ENCODE measurements around the gene CARD16.
"Not testable (repeated sequence)": the region's sequence is repeated elsewhere in the genome, so short reads cannot be mapped to it uniquely, and the experiment has no call there.

CARD16 gene

GRCh38 chr11:105044557-105045524 lies at the start of gene CARD16:
Gene CARD16 (minus strand): TSS chr11:105045335. CDS start chr11:105045297, 38 bp downstream.
- in situ Hi-C loops (cut with MboI; ENCODE audit: low sequenced_read_pairs): not testable (repeated sequence)

DNA sequence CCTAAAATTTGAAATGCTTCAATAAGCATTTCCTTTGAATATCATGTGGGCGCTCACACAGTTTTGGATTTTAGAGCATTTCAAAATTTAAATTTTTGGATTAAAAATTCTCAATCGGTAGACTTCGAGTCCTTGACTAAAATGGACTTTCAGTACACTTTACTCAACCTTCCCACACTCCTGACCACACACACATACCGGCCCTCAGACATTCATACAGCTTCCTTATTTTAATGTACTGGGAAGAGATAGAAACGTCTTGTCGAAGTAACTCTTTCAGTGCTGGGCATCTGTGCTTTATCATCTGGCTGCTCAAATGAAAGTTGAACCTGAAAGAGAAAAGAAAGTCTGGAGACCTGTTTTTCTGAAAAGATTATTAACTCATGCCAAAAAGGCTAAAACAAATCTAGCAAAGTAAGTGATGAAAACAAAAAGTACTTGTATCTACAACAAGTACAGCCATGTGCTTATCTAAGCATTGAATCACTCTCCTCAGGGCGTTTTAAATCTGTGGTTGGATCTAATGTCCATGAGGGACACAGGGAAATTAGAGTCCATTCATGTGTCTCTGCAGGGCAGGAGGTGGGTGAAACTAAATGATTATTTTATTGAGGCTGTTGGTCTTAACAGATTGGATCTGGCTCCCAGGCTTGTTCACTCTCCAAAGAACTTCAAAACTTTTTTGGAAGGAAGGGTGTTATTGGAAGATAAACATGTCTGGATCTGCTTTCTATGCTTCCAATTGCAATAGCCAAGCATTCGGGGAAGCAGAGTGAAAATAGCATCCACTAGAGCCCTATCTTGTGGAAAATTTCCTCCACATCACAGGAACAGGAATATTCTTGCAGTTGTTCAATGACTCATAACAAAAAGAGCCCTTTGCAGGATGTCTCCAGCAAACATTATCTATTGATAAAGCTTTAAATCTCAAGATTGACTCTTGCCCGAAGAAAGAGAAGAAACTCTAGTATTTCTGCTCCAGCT lies 47.4 kb upstream of the CARD16 start:
- in situ Hi-C loops (cut with MboI; ENCODE audit: low sequenced_read_pairs): no loop called here

DNA sequence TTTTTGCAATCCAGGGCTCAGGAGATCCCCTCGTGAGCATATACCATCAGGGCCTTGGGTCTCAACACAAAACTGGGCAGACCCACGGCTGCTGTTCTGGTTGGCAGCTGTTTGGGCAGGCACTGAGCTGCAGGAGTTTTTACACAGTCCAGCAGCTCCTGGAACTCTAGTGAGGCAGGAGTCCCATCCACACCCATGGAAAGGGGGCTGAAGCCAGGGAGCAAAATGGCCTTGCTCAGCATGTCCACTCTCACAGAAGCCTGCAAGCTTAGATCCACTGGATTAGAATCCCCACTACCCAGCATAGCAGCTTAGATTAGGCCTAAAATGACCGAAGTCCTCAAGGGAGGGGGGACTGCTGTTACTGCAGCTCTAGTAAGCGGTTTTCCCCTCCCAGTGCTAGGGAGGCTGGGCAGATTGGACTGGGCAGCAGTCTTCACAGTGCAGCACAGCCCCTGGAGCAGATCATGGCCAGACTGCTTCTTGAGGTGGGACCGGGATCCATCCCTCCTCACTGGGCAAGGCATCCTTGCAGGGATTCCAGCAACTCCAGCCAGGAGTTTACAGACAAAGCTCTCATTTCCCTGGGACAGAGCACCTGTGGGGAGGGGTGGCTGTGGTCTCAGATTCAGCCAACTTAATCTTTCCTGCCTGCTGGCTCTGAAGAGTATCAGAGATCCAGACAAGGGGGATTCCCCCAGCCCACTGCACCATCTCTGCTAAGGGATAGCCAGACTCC lies 36.4 kb upstream of the CARD16 start:
- in situ Hi-C loops (cut with MboI; ENCODE audit: low sequenced_read_pairs): no loop called here

DNA sequence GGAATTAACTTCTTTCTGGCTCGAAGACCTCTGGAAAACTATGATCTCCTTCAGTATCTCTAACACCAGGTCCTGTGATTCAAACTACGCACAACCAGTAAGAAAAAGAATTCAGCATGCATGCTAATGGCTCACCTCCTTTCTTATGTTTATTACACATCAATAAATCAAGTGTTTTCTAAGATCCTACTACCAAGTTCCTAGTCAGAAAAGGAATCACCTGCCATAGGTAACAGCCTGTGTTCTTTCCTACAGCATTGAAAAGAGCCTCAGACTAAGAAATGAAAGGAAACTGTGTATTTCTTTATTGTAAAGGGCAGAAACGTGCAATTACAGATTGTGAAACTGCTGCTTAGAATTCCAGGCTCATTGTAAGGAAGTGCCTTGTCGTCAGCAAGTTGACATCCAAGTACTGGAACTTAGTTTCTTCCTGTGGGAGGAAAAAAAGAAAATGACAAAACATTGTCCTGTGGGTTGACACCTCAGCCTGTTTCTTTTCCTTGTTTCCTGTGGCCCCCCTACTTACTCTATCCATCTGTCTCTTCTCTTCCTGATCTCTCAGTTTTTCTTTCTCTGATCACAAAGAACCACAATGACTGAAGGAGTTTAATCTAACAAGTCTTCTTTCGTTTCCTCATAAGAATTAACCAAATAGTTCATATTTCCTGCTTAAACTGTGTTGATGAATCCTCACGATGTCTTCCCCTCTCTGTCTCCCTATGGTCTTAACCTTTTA lies 35.2 kb upstream of the CARD16 start:
- in situ Hi-C loops (cut with MboI; ENCODE audit: low sequenced_read_pairs): not testable (repeated sequence)

DNA sequence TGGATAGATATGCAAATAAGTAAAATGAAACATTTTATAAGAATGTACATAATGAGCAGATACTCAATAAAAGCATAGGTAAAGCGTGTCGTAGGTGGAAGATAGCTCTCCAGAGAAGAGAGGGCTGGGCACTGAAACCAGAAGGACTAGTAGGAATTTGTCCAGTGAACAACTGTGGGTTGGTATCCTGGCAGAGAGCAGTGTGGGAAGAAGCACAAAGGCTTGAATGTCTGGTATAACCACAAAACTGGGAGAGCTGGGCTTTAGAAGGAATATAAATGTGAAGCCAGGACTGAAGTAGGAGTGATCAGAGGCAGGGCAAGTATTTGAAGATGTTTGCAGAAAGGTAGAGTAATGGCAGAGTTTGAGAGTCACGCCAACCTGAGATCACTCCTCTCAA lies 33.1 kb upstream of the CARD16 start:
- in situ Hi-C loops (cut with MboI; ENCODE audit: low sequenced_read_pairs): no loop called here

GRCh38 chr11:105077141-105077790 lies 32.1 kb upstream of the CARD16 start:
- in situ Hi-C loops (cut with MboI; ENCODE audit: low sequenced_read_pairs): not testable (repeated sequence)

DNA sequence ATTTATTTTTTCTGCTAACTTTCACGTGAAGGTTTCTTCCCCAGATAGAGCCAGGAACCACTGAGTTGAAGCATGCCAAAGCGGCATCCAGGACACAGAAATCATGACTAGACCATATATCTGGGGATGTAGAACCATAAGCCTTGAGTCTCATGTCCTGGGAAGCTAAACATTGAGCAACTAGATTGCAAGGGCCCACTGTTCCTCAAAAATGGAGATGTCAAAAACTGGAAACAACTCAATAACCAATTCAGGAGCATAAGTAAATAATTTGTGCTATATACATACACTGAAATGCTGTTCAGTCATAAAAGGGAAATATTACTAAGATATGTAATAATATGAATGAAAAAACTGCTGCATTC lies 29.0 kb upstream of the CARD16 start:
- in situ Hi-C loops (cut with MboI; ENCODE audit: low sequenced_read_pairs): no loop called here

GRCh38 chr11:105073456-105074165 lies 28.5 kb upstream of the CARD16 start:
- in situ Hi-C loops (cut with MboI; ENCODE audit: low sequenced_read_pairs): no loop called here

DNA sequence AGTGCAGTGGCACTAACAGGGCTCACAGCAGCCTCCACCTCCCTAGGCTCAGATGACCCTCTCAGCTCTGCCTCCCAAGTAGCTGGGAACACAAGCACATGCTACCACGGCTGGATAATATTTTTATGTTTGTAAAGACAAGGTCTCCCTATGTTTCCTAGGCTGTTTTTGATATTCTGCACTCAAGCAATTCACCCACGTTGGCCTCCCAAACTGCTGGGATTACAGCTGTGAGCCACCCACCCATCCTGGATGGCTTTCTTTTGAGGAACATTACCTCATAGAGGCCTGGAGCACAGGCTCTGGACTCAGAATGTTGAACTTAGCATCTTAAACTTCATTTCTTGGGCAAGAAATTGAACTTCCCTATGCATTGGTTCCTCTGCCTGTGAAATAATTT lies 26.9 kb upstream of the CARD16 start:
- in situ Hi-C loops (cut with MboI; ENCODE audit: low sequenced_read_pairs): not testable (repeated sequence)

- in situ Hi-C loops (cut with MboI; ENCODE audit: low sequenced_read_pairs): no loop called here
These were observed 26.1 kb upstream of the CARD16 start for GRCh38 chr11:105071089-105071732.

DNA sequence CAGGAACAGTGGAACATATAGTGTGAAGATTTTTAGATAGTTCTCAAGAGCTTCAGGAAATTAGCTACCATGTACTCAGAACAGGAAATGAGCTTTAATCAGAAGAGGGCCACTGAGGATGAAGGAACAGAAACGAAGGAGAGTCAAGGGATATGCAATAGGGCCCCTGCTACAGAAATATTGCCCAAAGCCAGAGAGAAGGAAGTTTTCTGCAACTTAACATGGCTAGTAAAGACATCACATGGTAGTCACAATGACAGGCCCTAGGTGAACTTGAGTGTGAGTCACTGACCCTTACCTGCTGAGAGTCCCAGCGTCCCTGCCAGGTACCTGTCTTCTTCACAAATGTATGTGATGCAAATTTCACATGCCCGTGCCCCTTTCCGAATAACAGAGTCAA lies 25.2 kb upstream of the CARD16 start:
- in situ Hi-C loops (cut with MboI; ENCODE audit: low sequenced_read_pairs): no loop called here

DNA sequence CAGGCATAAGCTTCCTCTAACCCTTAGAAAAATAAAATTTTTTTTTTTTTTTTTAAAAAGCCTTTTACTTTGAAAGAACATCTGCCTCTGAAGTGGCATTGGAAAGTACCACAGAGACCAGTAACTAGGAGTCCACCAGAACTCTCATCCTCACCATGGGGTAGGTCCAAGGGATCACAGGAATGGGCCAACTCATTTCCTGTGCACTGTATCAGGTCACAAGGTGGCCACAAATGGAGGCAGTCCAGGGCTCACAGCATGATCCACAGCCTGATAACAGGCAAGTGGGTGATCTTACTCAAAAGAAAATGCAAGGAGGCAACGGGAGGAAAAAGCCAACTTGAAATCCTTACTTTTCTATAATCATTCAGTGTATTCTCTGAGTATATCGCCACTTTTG lies 24.6 kb upstream of the CARD16 start:
- in situ Hi-C loops (cut with MboI; ENCODE audit: low sequenced_read_pairs): not testable (repeated sequence)

- in situ Hi-C loops (cut with MboI; ENCODE audit: low sequenced_read_pairs): not testable (repeated sequence)
These were observed 18.3 kb upstream of the CARD16 start for GRCh38 chr11:105063245-105063941.

DNA sequence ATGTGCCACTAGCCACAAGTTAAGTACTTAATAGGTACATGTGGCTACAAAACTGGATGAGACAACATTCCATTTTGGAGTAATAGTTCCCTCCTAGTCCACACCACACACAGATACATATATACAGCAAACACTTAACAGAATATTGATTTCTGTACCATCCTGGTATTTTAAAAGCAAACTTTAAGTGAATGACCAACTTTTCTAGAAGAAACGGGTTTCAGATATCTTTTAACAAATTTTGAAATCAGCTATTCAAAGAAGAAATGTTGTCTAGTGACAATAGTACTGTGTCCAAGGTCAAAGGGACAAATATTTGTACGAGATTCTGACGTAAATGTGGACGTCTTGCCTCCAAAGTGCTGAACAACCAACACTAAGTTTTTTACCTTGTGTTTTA lies 12.3 kb upstream of the CARD16 start:
- in situ Hi-C loops (cut with MboI; ENCODE audit: low sequenced_read_pairs): no loop called here

DNA sequence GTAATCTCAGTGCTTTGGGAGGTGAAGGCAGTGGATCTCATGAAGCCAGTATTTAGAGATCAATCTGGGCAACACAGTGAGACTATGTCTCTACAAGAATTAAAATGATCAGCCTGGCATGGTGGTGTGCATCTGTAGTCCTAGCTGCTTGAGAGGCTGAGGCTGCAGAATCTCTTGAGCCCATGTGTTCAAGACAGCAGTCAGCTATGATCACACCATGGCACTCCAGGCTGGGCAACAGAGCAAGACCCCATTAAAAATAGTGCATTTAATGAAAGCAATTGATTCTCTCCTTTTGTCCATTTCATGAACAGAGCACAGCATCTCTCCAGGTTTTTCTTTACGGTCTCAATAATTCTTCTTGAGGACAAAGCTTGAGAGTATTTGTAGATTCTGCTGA lies 11.3 kb upstream of the CARD16 start:
- in situ Hi-C loops (cut with MboI; ENCODE audit: low sequenced_read_pairs): no loop called here

GRCh38 chr11:105054723-105055493 lies 9.8 kb upstream of the CARD16 start:
- in situ Hi-C loops (cut with MboI; ENCODE audit: low sequenced_read_pairs): no loop called here

DNA sequence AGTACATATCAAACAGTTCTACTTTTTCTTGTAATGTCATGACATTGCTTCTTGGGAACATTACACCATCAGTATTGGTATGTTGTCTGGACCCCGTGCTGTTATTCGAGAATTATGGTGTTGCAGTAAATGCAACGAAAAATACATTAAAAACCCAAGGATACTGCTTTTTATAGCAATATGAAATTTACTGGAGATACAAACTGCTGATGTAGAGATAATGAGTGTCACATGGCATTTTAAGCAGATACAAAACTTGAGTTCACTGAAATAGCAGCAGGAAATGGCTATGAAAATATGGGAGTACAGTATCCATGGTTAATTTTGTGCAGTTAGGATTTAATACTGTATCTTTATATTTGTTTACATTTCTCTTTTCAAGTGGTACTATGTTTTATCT lies 7.4 kb upstream of the CARD16 start:
- in situ Hi-C loops (cut with MboI; ENCODE audit: low sequenced_read_pairs): no loop called here
